ENCODE results near the gene COL6A5. TPM values are rescaled to one million over a fixed set of nuclear protein-coding genes. Genes with fewer than 3 reads are reported as not detected.

The COL6A5 gene
- total and polyA plus RNA-seq, 2 of the 13 experiments (the other 11 are each of a cell fraction or from before 2014, with no cell fraction given): not detected

DNA sequence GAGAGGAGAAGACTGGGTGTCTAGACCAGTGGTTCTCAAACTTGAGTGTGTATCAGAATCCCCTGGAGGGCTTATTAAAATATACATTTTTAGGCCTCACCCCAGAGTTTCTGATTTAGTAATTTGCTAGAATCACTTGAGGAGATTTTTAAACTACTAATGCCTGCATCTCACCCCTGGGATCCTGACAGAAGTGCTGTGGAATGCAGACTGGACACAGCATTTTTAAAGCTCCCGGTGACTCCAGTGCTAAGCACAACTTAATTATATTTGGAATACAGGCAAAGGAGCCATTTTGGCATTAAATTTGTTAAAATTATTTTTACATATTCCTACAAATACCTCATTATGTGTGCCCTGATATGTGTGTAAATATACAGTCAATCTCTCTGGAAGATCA is 144.8 kb downstream of the COL6A5 start:
- DNase-seq (ENCODE audit: low spot score): no peak
- Histone ChIP-seq H2AFZ (ENCODE audit: low read length) (no peak overlapping the region), H3K4me1 (ENCODE audit: insufficient read depth, low read length) (no peaks in the 10 kb centered on the region), H3K4me2 (ENCODE audit: low read depth, low read length) (no peak overlapping the region), H3K9ac (ENCODE audit: insufficient read depth, low read depth, low read length) (no peak overlapping the region), H3K9me3 (ENCODE audit: low read length) (no peaks in the 10 kb centered on the region), H4K20me1 (ENCODE audit: insufficient read depth, low read length) (no peaks in the 10 kb centered on the region), H3K79me2 (ENCODE audit: insufficient read depth, low read length) (no peaks in the 10 kb centered on the region), H3K27me3 (ENCODE audit: control insufficient read depth in 1 of 2, insufficient read depth in 2 of 2, low read length in 2 of 2) (peaks cover 0 to 2% of the 10 kb centered on the region in 2 experiments; a peak in 1 of 5 replicates), H3K36me3 (replicated peaks in 1 of 2; ENCODE audit: control insufficient read depth in 1 of 2, insufficient read depth in 2 of 2, low read length in 2 of 2) (no peaks in the 10 kb centered on the region), H3K4me3 (replicated peaks in 1 of 3; ENCODE audit: insufficient read depth in 1 of 3, low read depth in 2 of 3, low read length in 3 of 3) (no peak overlapping the region), H3K27ac (ENCODE audit: extremely low read length, insufficient read depth, low read length) (no peak overlapping the region)
- BruUV-seq (replicated peaks): no TSS peak
- no peak for ATAC-seq
- POLR2A ChIA-PET: no interaction called here
- FAIRE-seq: no peak
- TF ChIP-seq, protein P1, sequence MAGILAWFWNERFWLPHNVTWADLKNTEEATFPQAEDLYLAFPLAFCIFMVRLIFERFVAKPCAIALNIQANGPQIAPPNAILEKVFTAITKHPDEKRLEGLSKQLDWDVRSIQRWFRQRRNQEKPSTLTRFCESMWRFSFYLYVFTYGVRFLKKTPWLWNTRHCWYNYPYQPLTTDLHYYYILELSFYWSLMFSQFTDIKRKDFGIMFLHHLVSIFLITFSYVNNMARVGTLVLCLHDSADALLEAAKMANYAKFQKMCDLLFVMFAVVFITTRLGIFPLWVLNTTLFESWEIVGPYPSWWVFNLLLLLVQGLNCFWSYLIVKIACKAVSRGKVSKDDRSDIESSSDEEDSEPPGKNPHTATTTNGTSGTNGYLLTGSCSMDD (CRISPR knock-in tag; IDR thresholded peaks at IDR 0.05): no peak
- no peak for TF ChIP-seq HMG20B (CRISPR knock-in tag; conservative IDR thresholded peaks at IDR 0.05)
- in situ Hi-C loops (cut with HindIII; ENCODE audit: extremely low pct_ligation_motif_present, low pct_unique_long_range_greater_than_20kb) (no loop called here), intact Hi-C loops (cut with micrococcal nuclease; ENCODE audit: unreplicated experiment) (no loop called here)
- CTCF ChIA-PET (ENCODE audit: low intra/inter-chr PET ratio, low total read pairs): no interaction called here
- 90% methylated on average over 1 of the region's 1 CpG for WGBS (ENCODE audit: low lambda C conversion rate)

DNA sequence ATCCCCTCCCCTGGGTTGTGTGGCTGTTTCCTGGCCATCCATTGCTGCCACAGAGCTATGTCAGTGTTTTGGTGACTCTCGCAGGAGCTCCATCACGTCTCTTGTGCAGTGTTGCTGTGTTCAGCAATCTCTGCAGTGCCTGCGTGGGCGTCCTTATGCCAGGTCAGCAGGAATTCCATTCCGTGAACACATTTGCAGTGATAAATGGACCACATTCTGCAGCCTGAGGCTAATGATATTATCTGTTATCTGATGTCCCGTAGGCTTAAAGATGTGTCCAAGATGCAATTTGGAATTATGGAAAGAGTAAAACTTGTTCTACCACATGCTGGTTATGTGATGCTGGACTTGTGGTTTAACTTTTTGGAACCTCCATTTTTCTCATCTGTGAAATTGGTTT is 146.0 kb downstream of the COL6A5 start:
- ChIA-PET CTCF (ENCODE audit: low intra/inter-chr PET ratio, low total read pairs) (no interaction called here), POLR2A (no interaction called here)
- H3K4me1 ChIP-seq (ENCODE audit: insufficient read depth, low read length): no peaks in the 10 kb centered on the region
- ATAC-seq (no peak), DNase-seq (ENCODE audit: low spot score) (no peak), FAIRE-seq (no peak)
- H4K20me1 ChIP-seq (ENCODE audit: insufficient read depth, low read length): no peaks in the 10 kb centered on the region
- no TSS peak for BruUV-seq (replicated peaks)
- no peak overlapping the region for H3K9ac ChIP-seq (ENCODE audit: insufficient read depth, low read depth, low read length)
- no peak overlapping the region for H2AFZ ChIP-seq (ENCODE audit: low read length)
- no peak overlapping the region for H3K4me2 ChIP-seq (ENCODE audit: low read depth, low read length)
- peaks cover 0 to 2% of the 10 kb centered on the region in 2 experiments; a peak in 1 of 5 replicates for H3K27me3 ChIP-seq (ENCODE audit: control insufficient read depth in 1 of 2, insufficient read depth in 2 of 2, low read length in 2 of 2)
- H3K27ac ChIP-seq (ENCODE audit: extremely low read length, insufficient read depth, low read length): no peak overlapping the region
- H3K36me3 ChIP-seq (replicated peaks in 1 of 2; ENCODE audit: control insufficient read depth in 1 of 2, insufficient read depth in 2 of 2, low read length in 2 of 2): no peaks in the 10 kb centered on the region
- in situ Hi-C loops (cut with HindIII; ENCODE audit: extremely low pct_ligation_motif_present, low pct_unique_long_range_greater_than_20kb): no loop called here
- TF ChIP-seq MAFF (IDR thresholded peaks at IDR 0.05; ENCODE audit: low read depth, low read length) (0 out of 2 replicates have a peak, but pooled peaks have one; percentile 19), FOXC1 (CRISPR knock-in tag; IDR thresholded peaks at IDR 0.05; ENCODE audit: borderline replicate concordance) (no peak), RFXANK (CRISPR knock-in tag; IDR thresholded peaks at IDR 0.05) (no peak), MAFK (conservative IDR thresholded peaks at IDR 0.05 in 1 of 2, IDR thresholded peaks at IDR 0.05 in 1 of 2; ENCODE audit: low read length in 2 of 2) (peak in 1 of 2 experiments; percentile 47; a peak in 2 of 4 replicates), ZNF564 (CRISPR knock-in tag; IDR thresholded peaks at IDR 0.05) (no peak), GABPB1 (CRISPR knock-in tag; IDR thresholded peaks at IDR 0.05) (no peak), ZC3H13 (CRISPR knock-in tag; IDR thresholded peaks at IDR 0.05) (no peak), ESRRA (CRISPR knock-in tag; IDR thresholded peaks at IDR 0.05; ENCODE audit: low read depth) (no peak)
- TF ChIP-seq, protein P2, sequence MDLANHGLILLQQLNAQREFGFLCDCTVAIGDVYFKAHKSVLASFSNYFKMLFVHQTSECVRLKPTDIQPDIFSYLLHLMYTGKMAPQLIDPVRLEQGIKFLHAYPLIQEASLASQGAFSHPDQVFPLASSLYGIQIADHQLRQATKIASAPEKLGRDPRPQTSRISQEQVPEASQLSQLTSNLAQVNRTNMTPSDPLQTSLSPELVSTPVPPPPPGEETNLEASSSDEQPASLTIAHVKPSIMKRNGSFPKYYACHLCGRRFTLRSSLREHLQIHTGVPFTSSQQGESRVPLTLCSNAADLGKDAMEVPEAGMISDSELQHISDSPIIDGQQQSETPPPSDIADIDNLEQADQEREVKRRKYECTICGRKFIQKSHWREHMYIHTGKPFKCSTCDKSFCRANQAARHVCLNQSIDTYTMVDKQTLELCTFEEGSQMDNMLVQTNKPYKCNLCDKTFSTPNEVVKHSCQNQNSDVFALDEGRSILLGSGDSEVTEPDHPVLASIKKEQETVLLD (CRISPR knock-in tag; IDR thresholded peaks at IDR 0.05; ENCODE audit: low read depth): no peak
- TF ChIP-seq, protein P3, sequence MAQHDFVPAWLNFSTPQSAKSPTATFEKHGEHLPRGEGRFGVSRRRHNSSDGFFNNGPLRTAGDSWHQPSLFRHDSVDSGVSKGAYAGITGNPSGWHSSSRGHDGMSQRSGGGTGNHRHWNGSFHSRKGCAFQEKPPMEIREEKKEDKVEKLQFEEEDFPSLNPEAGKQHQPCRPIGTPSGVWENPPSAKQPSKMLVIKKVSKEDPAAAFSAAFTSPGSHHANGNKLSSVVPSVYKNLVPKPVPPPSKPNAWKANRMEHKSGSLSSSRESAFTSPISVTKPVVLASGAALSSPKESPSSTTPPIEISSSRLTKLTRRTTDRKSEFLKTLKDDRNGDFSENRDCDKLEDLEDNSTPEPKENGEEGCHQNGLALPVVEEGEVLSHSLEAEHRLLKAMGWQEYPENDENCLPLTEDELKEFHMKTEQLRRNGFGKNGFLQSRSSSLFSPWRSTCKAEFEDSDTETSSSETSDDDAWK (CRISPR knock-in tag; IDR thresholded peaks at IDR 0.05): no peak
- H3K4me3 ChIP-seq (replicated peaks in 1 of 3; ENCODE audit: insufficient read depth in 1 of 3, low read depth in 2 of 3, low read length in 3 of 3): no peak overlapping the region
- no peaks in the 10 kb centered on the region for H3K9me3 ChIP-seq (ENCODE audit: low read length)
- intact Hi-C loops (cut with micrococcal nuclease; ENCODE audit: unreplicated experiment): no loop called here
- no peaks in the 10 kb centered on the region for H3K79me2 ChIP-seq (ENCODE audit: insufficient read depth, low read length)
- WGBS (ENCODE audit: low lambda C conversion rate): 12% methylated on average over 6 of the region's 6 CpGs
